ENCODE measurements around the gene NAA20.

DNA sequence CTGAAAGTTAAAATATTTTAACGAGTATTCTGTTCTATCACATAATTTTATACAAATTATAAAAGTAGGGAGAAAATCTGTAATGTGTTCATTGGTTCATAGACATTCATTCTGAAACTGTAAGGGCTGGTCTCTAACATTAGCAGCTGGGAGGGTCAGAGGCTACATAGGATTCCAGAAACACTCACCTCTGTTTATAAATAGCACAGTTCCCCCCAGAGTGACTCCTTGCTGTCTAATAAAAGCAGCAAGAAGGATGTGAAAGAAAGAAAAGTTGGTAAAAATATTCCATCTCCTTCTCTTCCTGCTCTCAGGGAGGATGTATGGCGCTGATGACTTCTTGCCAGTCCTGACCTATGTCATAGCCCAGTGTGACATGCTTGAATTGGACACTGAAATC is 25.3 kb upstream of the NAA20 start:
- TF ChIP-seq, protein P1, sequence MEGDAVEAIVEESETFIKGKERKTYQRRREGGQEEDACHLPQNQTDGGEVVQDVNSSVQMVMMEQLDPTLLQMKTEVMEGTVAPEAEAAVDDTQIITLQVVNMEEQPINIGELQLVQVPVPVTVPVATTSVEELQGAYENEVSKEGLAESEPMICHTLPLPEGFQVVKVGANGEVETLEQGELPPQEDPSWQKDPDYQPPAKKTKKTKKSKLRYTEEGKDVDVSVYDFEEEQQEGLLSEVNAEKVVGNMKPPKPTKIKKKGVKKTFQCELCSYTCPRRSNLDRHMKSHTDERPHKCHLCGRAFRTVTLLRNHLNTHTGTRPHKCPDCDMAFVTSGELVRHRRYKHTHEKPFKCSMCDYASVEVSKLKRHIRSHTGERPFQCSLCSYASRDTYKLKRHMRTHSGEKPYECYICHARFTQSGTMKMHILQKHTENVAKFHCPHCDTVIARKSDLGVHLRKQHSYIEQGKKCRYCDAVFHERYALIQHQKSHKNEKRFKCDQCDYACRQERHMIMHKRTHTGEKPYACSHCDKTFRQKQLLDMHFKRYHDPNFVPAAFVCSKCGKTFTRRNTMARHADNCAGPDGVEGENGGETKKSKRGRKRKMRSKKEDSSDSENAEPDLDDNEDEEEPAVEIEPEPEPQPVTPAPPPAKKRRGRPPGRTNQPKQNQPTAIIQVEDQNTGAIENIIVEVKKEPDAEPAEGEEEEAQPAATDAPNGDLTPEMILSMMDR (conservative IDR thresholded peaks at IDR 0.05), result no peak
- TF ChIP-seq ZFX (IDR thresholded peaks at IDR 0.05), result no peak
